CD4-positive, CD25-positive, alpha-beta regulatory T cell (primary cell): ENCODE measurements around the gene MND1. TPM values are rescaled to one million over a fixed set of nuclear protein-coding genes. Genes with fewer than 3 reads are reported as not detected.
A peak's percentile ranks its signal among the peaks of the same experiment; 100 is the strongest.

ENCODE experiments used
- ATAC-seq, 2 donors: fragments of 150-1000 bp; cut with Tn5 transposase; one replicate each; pipeline ENCODE4 v1.10.0; 2021; ENCODE audit warnings: low read depth in 2 of 2, moderate number of reproducible peaks in 2 of 2, moderate library complexity in 1 of 2
- DNase-seq, 3 donors: peaks; one replicate each; pipeline versions ENCODE4 v3.0.0 to v3.0.0-alpha.2; 2012 to 2022; ENCODE audit warnings: mixed read lengths in 1 of 3
- H3K27ac ChIP-seq: one replicate; pipeline ENCODE4 v1.7.0; 2013; ENCODE audit warnings: mild to moderate bottlenecking, low read length; ENCODE audit not compliant: insufficient read depth, poor library complexity, severe bottlenecking
- H3K27me3 ChIP-seq: one replicate; pipeline ENCODE4 v1.7.0; 2013; ENCODE audit warnings: low read length; ENCODE audit not compliant: control insufficient read depth, insufficient read depth
- H3K36me3 ChIP-seq: one replicate; pipeline ENCODE4 v1.7.0; 2013; ENCODE audit warnings: mild to moderate bottlenecking, low read length, moderate library complexity; ENCODE audit not compliant: control insufficient read depth, insufficient read depth
- H3K4me1 ChIP-seq: 2 replicates; pipeline ENCODE4 v1.7.0; 2013; ENCODE audit warnings: mild to moderate bottlenecking, low read length; ENCODE audit not compliant: insufficient read depth, control insufficient read depth, poor library complexity, severe bottlenecking
- H3K4me3 ChIP-seq: one replicate; pipeline ENCODE4 v1.7.0; 2013; ENCODE audit warnings: low read depth, mild to moderate bottlenecking, low read length, moderate library complexity
- H3K9me3 ChIP-seq, 2 experiments: 1 replicate in 1 of 2; 2 replicates in 1 of 2; pipeline ENCODE4 v1.7.0; 2013; ENCODE audit warnings: low read length in 2 of 2, mild to moderate bottlenecking in 1 of 2, moderate library complexity in 1 of 2; ENCODE audit not compliant: control insufficient read depth in 2 of 2
- H3K27ac Mint-ChIP-seq, 3 donors: one replicate each; pipeline ENCODE4 v1.8.0; 2020 to 2022; ENCODE audit warnings: mild to moderate bottlenecking in 3 of 3, mixed read lengths in 3 of 3, moderate library complexity in 2 of 3
- H3K27me3 Mint-ChIP-seq: one replicate; pipeline ENCODE4 v1.8.0; 2022; ENCODE audit warnings: mild to moderate bottlenecking, mixed read lengths
- H3K36me3 Mint-ChIP-seq: one replicate; pipeline ENCODE4 v1.8.0; 2020; ENCODE audit warnings: mixed read lengths
- H3K4me1 Mint-ChIP-seq, 4 donors: one replicate each; pipeline ENCODE4 v1.8.0; 2020 to 2022; ENCODE audit warnings: mixed read lengths in 4 of 4, mild to moderate bottlenecking in 1 of 4
- H3K4me3 Mint-ChIP-seq, 4 donors: one replicate each; pipeline ENCODE4 v1.8.0; 2020 to 2022; ENCODE audit warnings: mild to moderate bottlenecking in 4 of 4, mixed read lengths in 4 of 4, moderate library complexity in 3 of 4
- H3K9me3 Mint-ChIP-seq, 7 donors: one replicate each; pipeline ENCODE4 v1.8.0; 2020 to 2022; ENCODE audit warnings: mixed read lengths in 7 of 7, mild to moderate bottlenecking in 3 of 7, moderate library complexity in 2 of 7
- polyA plus RNA-seq, 4 donors: library from polyadenylated mRNA; unstranded; fragments of 300-500 nt; fragmentation: Illumina TruSeq; gene quantifications; one replicate each; pipeline ENCODE4 v1.2.3, GENCODE V29; 2021
- total RNA-seq: library from RNA; stranded (reverse); gene quantifications from one replicate; pipeline ENCODE4 v1.2.3, GENCODE V29; 2022

MND1 gene
- total and polyA plus RNA-seq, 5 donors from 2014 or later: 0.38 to 1.1 (median 0.79) TPM; not detected in 1

DNA sequence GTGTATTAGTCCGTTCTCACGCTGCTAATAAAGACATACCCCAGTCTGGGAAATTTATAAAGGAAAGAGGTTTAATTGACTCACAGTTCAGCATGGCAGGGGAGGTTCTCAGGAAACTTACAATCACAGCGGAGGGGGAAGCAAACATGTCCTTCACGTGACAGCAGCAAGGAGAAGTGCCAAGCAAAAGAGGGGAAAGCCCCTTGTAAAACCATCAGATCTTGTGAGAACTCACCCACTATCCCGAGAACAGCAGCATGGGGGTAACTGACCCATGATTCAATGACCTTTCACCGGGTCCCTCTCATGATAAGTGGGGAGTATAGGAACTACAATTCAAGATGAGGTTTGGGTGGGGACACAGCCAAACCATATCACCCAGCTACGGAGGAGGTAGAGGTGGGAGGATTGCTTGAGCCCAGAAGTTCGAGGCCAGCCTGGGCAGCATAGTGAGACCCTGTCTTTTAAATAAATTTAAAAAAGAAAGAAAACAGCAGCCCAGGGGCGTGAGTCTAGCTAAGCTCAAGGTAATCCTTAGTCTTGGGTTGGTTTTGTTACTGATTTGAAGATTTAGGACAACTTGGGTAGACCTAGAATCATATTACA, 75.3 kb downstream of the MND1 start:
- H3K27ac Mint-ChIP-seq: peak overlapping the region in 2 of 3 donors; percentile 62 to 75
- no peaks in the 10 kb centered on the region for H3K36me3 ChIP-seq
- no peaks in the 10 kb centered on the region for H3K9me3 ChIP-seq
- peaks cover 8% of the 10 kb centered on the region for H3K4me1 ChIP-seq
- H3K4me3 Mint-ChIP-seq: no peak overlapping the region
- no peaks in the 10 kb centered on the region for H3K36me3 Mint-ChIP-seq
- no peaks in the 10 kb centered on the region for H3K9me3 Mint-ChIP-seq
- H3K27me3 ChIP-seq: no peaks in the 10 kb centered on the region
- no peaks in the 10 kb centered on the region for H3K27me3 Mint-ChIP-seq
- peaks cover 0 to 31% (median 6%) of the 10 kb centered on the region in 4 donors for H3K4me1 Mint-ChIP-seq
- no peak overlapping the region for H3K4me3 ChIP-seq
- ATAC-seq (no peak), DNase-seq (no peak)
- no peak overlapping the region for H3K27ac ChIP-seq

DNA sequence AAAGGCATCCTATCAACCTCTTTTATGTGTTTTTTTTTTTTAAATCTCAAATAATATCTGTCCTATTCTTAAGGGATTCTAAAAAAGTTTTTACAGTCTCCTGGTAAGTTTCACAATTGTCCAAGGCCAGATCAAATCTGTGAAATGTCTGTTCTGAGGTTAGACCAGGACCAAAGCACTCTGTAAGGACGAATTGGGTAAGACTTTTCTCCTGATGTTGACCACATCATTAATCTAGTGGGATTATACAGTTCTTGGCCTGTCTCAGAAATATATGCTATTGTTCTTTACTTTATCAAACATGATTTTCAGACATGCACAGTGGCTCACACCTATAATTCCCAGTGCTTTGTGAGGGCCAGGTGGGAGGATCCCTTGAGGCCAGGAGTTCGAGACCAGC, 75.9 kb downstream of the MND1 start:
- no peak overlapping the region for H3K27ac ChIP-seq
- Mint-ChIP-seq H3K4me1 (peaks cover 0 to 31% (median 6%) of the 10 kb centered on the region in 4 donors), H3K27me3 (no peaks in the 10 kb centered on the region), H3K4me3 (no peak overlapping the region), H3K9me3 (no peaks in the 10 kb centered on the region), H3K27ac (peak overlapping the region in 1 of 3 donors; percentile 47), H3K36me3 (no peaks in the 10 kb centered on the region)
- no peaks in the 10 kb centered on the region for H3K36me3 ChIP-seq
- H3K4me1 ChIP-seq: peaks cover 8% of the 10 kb centered on the region
- no peak for DNase-seq
- H3K27me3 ChIP-seq: no peaks in the 10 kb centered on the region
- no peak for ATAC-seq
- no peaks in the 10 kb centered on the region for H3K9me3 ChIP-seq
- H3K4me3 ChIP-seq: no peak overlapping the region

DNA sequence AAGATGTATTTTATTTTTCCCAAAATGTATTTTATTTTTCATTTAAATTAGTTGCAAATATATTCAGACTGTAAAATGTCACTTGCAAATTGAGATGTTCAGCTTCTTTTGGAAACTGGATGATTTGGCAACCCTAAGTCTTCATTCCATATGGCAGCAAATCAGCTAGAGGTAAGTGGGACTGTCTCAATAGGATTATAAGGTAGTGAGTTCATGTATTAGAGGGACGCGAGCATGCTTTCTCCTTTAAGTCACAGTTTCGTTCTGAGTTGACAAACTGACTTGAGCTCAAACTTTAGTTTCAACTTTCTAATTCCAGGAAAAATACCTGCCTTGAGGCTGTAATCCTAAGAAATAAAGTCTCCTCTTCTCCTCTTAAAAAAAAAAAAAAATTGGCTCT, 77.5 kb downstream of the MND1 start:
- peak in 1 of 3 donors; percentile 87 for DNase-seq
- Histone ChIP-seq H3K27me3 (no peaks in the 10 kb centered on the region), H3K9me3 (no peaks in the 10 kb centered on the region), H3K4me3 (peak overlapping the region; percentile 43), H3K4me1 (peaks cover 17% of the 10 kb centered on the region), H3K27ac (no peak overlapping the region), H3K36me3 (no peaks in the 10 kb centered on the region)
- H3K27me3 Mint-ChIP-seq: no peaks in the 10 kb centered on the region
- H3K4me1 Mint-ChIP-seq: peaks cover 3 to 43% (median 12%) of the 10 kb centered on the region in 4 donors
- no peak for ATAC-seq
- H3K36me3 Mint-ChIP-seq: no peaks in the 10 kb centered on the region
- H3K4me3 Mint-ChIP-seq: peak overlapping the region in 1 of 4 donors; percentile 16
- no peaks in the 10 kb centered on the region for H3K9me3 Mint-ChIP-seq
- peak overlapping the region in 1 of 3 donors; percentile 32 for H3K27ac Mint-ChIP-seq

DNA sequence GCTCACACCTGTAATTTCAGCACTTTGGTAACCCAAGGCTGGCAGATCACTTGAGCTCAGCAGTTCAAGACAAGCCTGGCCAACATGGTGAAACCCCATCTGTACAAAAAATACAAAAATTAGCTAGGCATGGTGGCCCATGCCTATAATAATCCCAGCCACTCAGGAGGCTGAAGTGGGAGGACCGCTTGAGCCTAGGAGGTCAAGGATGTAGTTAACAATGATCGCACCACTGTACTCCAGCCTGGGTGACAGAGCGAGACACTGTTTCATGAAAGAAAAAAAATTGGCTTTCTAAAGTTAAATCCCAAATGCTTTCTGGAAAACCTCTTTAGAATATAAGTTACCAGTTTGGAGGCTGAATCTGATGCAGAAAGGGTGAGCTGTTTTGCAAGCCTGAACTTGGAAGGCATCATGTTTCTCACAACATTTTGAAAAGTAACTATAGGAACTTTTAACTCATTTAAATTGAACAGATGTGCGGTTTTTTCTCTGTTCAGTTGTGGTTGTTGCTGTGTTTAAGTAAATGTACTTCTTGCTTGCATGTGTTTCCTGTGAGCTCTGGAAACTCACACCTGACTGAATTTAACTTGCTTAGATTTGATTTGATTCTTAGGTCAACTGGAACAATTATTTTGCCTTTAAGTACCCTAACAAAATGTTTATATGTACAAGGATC, 81.9 kb downstream of the MND1 start:
- peak overlapping the region; percentile 6 for H3K27ac ChIP-seq
- ATAC-seq (peak; percentile 61 to 62), DNase-seq (peak in 2 of 3 donors; percentile 69 to 76)
- no peaks in the 10 kb centered on the region for H3K27me3 ChIP-seq
- peak overlapping the region in 3 of 4 donors; percentile 53 to 71 (median 59) for H3K4me3 Mint-ChIP-seq
- H3K9me3 Mint-ChIP-seq: no peaks in the 10 kb centered on the region
- H3K4me1 ChIP-seq: peaks cover 26% of the 10 kb centered on the region
- H3K36me3 Mint-ChIP-seq: no peaks in the 10 kb centered on the region
- H3K9me3 ChIP-seq: no peaks in the 10 kb centered on the region
- H3K36me3 ChIP-seq: no peaks in the 10 kb centered on the region
- peak overlapping the region; percentile 20 to 91 (median 73) for H3K27ac Mint-ChIP-seq
- H3K27me3 Mint-ChIP-seq: no peaks in the 10 kb centered on the region
- H3K4me3 ChIP-seq: peak overlapping the region; percentile 53
- H3K4me1 Mint-ChIP-seq: peaks cover 14 to 64% (median 30%) of the 10 kb centered on the region in 4 donors

DNA sequence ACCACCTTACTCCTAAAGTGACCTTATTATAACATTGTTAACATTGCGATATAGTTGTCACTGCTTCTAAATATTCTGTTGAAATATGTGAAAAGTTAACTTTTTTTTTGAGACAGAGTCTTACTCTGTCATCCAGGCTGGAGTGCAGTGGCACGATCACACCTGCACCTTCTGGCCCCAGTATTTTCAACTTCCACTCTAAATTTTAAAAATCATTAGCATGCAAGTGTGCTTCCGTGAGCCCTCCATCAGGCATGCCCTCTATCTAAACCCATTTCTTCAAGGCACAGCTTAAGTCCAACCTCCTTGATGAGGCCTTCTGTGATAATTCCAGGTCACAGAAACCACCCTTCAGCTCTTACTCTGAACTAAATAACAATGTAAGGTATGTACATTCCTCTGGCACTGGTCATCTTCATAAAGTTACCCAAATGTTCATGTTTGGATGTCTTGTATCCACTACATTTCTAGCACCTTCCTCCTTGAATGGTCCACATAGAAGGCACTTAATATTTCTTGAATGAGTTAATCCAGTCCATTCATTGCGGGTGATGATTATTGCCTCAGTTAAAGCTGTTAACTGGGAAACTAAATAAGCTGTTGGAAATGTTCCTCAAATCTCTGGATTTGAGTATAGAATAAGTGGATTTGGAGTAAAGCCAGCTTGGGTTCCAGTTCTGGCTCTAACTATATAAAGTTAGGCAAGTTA, 83.0 kb downstream of the MND1 start:
- ATAC-seq (no peak), DNase-seq (no peak)
- peaks cover 14 to 60% (median 30%) of the 10 kb centered on the region in 4 donors for H3K4me1 Mint-ChIP-seq
- no peak overlapping the region for H3K4me3 ChIP-seq
- no peaks in the 10 kb centered on the region for H3K27me3 ChIP-seq
- H3K4me1 ChIP-seq: peaks cover 18% of the 10 kb centered on the region
- no peaks in the 10 kb centered on the region for H3K9me3 ChIP-seq
- peak overlapping the region; percentile 53 to 91 (median 56) for H3K27ac Mint-ChIP-seq
- no peak overlapping the region for H3K27ac ChIP-seq
- peak overlapping the region in 2 of 4 donors; percentile 13 to 37 for H3K4me3 Mint-ChIP-seq
- no peaks in the 10 kb centered on the region for H3K36me3 Mint-ChIP-seq
- H3K9me3 Mint-ChIP-seq: no peaks in the 10 kb centered on the region
- H3K27me3 Mint-ChIP-seq: no peaks in the 10 kb centered on the region
- H3K36me3 ChIP-seq: no peaks in the 10 kb centered on the region

DNA sequence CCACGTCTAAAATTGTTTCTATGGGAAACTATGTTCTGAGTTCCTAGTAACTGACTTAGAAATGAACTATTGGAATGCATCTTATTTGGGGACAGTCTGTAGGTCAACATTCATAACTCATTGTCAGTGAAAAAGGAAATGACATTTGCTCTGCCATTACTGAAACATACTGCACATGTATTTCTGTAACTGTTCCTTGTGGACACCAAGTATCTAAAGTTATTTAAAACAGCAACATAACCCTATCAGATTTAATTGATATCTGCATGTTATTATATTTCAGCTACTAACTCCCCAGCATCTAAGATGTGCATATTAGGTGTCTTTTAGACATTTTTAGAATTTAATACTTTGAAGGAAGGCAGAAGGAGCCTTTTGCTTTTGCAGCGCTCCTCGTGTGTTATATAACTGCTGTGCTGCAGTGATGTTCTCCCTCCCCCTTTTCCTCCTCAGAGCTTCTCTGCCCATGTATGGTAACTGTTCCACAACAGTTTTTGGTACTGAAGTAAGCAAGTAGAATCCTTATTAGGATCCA, 84.5 kb downstream of the MND1 start:
- ATAC-seq (no peak), DNase-seq (peak in 1 of 3 donors; percentile 35)
- Histone ChIP-seq H3K4me3 (peak overlapping the region; percentile 27), H3K9me3 (no peaks in the 10 kb centered on the region), H3K27me3 (no peaks in the 10 kb centered on the region), H3K27ac (no peak overlapping the region), H3K36me3 (no peaks in the 10 kb centered on the region), H3K4me1 (peaks cover 33% of the 10 kb centered on the region)
- Mint-ChIP-seq H3K4me3 (peak overlapping the region in 3 of 4 donors; percentile 24 to 52 (median 51)), H3K36me3 (no peaks in the 10 kb centered on the region), H3K27ac (peak overlapping the region; percentile 23 to 58 (median 56)), H3K4me1 (peaks cover 20 to 68% (median 41%) of the 10 kb centered on the region in 4 donors), H3K27me3 (no peaks in the 10 kb centered on the region), H3K9me3 (peaks cover 0 to 1% (median 0%) of the 10 kb centered on the region in 7 donors)

DNA sequence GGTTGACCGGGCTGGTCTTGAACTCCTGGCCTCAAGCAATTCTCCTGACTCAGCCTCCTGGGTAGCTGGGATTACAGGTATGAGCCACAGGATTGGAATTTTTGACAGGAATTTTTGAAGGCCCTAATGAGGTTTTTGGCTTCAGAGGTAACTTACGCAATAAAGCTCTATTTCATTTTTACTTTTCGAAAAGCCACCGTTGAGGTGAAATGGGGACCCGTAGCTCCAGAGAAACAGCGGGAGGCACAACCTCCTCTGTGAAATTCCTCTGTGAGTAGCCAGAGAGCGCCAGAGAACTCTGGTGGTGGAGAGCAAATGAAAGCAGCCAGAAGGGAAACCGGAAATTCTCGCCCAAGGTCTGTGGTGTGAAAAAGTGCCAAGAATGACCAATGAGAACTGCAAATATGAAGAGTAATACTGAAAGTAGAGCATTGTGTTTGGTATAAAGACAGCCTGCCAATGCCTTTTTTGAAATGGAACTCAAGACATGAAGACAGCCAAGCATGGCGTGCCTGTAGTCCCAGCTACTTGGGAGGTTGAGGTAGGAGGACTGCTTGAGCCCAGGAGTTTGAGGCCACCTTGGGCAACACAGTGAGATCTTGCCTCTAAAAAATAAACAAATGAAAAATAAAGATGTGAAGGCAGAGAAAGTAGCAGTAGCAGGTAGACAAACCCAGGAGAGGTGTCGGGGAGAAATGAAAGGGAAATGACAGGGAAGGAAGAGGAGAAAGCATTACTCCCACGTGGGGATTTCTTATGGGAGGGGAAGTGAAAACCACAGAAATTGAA, 88.7 kb downstream of the MND1 start:
- H3K27me3 ChIP-seq: no peaks in the 10 kb centered on the region
- peak overlapping the region; percentile 82 to 89 (median 82) for H3K4me3 Mint-ChIP-seq
- peak overlapping the region; percentile 91 for H3K4me3 ChIP-seq
- H3K36me3 ChIP-seq: no peaks in the 10 kb centered on the region
- H3K9me3 ChIP-seq: no peaks in the 10 kb centered on the region
- H3K36me3 Mint-ChIP-seq: no peaks in the 10 kb centered on the region
- peak; percentile 52 to 93 (median 76) for DNase-seq
- H3K27me3 Mint-ChIP-seq: no peaks in the 10 kb centered on the region
- peak overlapping the region; percentile 69 for H3K27ac ChIP-seq
- peaks cover 0 to 1% (median 0%) of the 10 kb centered on the region in 7 donors for H3K9me3 Mint-ChIP-seq
- peaks cover 26% of the 10 kb centered on the region for H3K4me1 ChIP-seq
- peak; percentile 77 to 85 for ATAC-seq
- H3K4me1 Mint-ChIP-seq: peaks cover 17 to 55% (median 39%) of the 10 kb centered on the region in 4 donors
- H3K27ac Mint-ChIP-seq: peak overlapping the region; percentile 85 to 96 (median 96)
